ENCODE data around the gene PTPRG.
"Not testable (repeated sequence)": the region's sequence is repeated elsewhere in the genome, so short reads cannot be mapped to it uniquely, and the experiment has no call there.

PTPRG gene

DNA sequence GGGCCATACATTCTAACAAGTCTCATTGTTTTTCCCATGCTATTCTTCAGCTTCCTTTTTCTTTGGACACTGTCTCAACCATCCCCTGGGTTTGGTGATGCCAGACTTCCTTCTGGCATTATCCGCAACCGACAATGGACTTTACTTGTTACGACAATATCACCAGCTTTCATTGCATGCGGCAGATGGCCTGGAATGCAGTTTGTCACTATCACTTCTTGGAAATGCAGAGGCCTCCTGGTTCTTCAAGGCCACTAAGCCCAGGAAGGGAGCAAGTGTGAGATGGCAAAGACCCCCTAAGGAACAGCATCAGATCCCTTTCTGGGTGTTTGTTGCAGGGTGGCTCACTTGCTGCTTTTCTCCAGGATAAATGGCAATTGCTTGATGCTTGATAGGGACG, 128.6 kb downstream of the PTPRG start:
- Histone ChIP-seq H3K27me3 (ENCODE audit: insufficient read depth, poor library complexity, severe bottlenecking) (no peaks in the 10 kb centered on the region), H3K36me3 (ENCODE audit: low read depth) (no peaks in the 10 kb centered on the region), H3K4me3 (ENCODE audit: severe bottlenecking) (no peak overlapping the region), H3K4me1 (ENCODE audit: insufficient read depth, poor library complexity, severe bottlenecking) (peaks cover 28% of the 10 kb centered on the region), H3K9me3 (ENCODE audit: severe bottlenecking) (no peaks in the 10 kb centered on the region), H3K27ac (ENCODE audit: poor library complexity, severe bottlenecking) (no peak overlapping the region)
- DNase-seq (ENCODE audit: low spot score) (no peak), ATAC-seq (ENCODE audit: low read depth) (no peak)
- TF ChIP-seq, protein P1, sequence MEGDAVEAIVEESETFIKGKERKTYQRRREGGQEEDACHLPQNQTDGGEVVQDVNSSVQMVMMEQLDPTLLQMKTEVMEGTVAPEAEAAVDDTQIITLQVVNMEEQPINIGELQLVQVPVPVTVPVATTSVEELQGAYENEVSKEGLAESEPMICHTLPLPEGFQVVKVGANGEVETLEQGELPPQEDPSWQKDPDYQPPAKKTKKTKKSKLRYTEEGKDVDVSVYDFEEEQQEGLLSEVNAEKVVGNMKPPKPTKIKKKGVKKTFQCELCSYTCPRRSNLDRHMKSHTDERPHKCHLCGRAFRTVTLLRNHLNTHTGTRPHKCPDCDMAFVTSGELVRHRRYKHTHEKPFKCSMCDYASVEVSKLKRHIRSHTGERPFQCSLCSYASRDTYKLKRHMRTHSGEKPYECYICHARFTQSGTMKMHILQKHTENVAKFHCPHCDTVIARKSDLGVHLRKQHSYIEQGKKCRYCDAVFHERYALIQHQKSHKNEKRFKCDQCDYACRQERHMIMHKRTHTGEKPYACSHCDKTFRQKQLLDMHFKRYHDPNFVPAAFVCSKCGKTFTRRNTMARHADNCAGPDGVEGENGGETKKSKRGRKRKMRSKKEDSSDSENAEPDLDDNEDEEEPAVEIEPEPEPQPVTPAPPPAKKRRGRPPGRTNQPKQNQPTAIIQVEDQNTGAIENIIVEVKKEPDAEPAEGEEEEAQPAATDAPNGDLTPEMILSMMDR (IDR thresholded peaks at IDR 0.05; ENCODE audit: poor library complexity, severe bottlenecking) = no peak

DNA sequence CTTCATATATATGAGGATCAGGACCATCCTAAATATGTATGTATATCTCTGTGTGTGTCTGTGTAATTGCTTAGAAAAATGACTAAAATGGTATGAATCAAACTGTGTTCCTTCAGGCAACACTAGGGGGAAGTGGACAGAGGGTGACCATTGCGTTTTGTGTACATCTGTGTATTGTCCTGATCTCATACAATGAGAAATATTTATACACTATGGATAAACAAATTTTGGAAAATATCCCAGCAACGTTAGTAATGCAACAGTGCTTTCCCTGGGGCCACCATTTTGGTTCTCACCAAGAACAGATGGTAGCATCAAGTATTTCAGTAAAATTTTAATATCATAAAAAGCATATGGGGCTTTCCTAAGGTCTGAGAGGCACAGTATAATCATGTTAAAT, 130.1 kb downstream of the PTPRG start:
- DNase-seq (ENCODE audit: low spot score) (no peak), ATAC-seq (ENCODE audit: low read depth) (no peak)
- Histone ChIP-seq H3K27me3 (ENCODE audit: insufficient read depth, poor library complexity, severe bottlenecking) (no peaks in the 10 kb centered on the region), H3K36me3 (ENCODE audit: low read depth) (no peaks in the 10 kb centered on the region), H3K4me3 (ENCODE audit: severe bottlenecking) (no peak overlapping the region), H3K9me3 (ENCODE audit: severe bottlenecking) (no peaks in the 10 kb centered on the region), H3K4me1 (ENCODE audit: insufficient read depth, poor library complexity, severe bottlenecking) (peaks cover 13% of the 10 kb centered on the region), H3K27ac (ENCODE audit: poor library complexity, severe bottlenecking) (no peak overlapping the region)
- TF ChIP-seq, protein P1 (IDR thresholded peaks at IDR 0.05; ENCODE audit: poor library complexity, severe bottlenecking) = no peak

DNA sequence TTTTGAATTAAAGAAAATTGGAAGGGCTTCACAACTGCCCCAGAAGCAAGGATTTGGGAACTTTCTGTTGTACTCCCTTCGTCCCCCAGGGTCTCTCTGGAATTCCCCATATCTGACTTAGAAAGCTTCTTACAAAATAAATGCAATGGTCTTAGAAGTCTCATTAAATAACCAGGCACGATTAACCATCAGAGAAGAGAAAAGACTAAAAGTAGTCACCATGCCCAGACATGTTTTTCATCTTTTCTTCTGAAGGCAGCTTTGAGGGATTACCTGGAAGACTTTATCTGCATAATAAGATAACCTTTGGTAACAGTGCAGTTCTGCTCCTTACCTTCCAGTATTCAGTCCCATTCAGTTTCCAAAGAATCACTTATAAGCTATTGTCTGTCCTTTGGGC, 135.9 kb downstream of the PTPRG start:
- Histone ChIP-seq H3K9me3 (ENCODE audit: severe bottlenecking) (no peaks in the 10 kb centered on the region), H3K4me1 (ENCODE audit: insufficient read depth, poor library complexity, severe bottlenecking) (peaks cover 3% of the 10 kb centered on the region), H3K27me3 (ENCODE audit: insufficient read depth, poor library complexity, severe bottlenecking) (no peaks in the 10 kb centered on the region), H3K36me3 (ENCODE audit: low read depth) (no peaks in the 10 kb centered on the region), H3K4me3 (ENCODE audit: severe bottlenecking) (no peak overlapping the region), H3K27ac (ENCODE audit: poor library complexity, severe bottlenecking) (no peak overlapping the region)
- ATAC-seq (ENCODE audit: low read depth) = no peak
- DNase-seq (ENCODE audit: low spot score) = no peak
- TF ChIP-seq, protein P1 (IDR thresholded peaks at IDR 0.05; ENCODE audit: poor library complexity, severe bottlenecking) = no peak

DNA sequence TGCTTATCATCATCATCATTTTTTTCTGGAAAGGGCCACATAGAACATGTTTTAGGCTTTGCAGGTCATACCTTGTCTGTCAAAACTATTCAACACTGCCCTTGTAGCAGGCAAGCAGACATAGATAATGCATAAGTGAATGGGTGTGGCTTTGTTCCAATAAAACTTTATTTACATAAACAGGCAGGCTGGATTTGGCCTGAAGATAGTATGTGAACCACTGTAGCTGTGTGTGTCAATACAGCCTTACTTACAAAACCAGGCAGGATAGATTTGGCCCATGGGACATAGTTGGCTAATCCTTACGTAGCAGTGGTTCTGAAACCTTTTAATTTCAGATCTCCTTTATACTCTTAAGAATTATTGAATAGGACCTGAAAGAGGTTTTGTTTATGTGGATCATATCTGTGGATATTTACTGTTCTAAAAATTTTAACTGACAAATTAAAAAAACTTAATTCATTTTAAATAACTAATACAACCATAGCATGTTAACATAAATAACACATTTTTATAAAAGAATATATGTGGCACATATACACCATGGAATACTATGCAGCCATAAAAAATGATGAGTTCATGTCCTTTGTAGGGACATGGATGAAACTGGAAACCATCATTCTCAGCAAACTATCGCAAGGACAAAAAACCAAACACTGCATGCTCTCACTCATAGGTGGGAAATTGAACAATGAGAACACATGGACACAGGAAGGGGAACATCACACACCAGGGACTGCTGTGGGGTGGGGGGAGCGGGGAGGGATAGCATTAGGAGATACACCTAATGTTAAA, 137.1 kb downstream of the PTPRG start:
- ATAC-seq (ENCODE audit: low read depth); H3K4me1 ChIP-seq (ENCODE audit: insufficient read depth, poor library complexity, severe bottlenecking); H3K27me3 ChIP-seq (ENCODE audit: insufficient read depth, poor library complexity, severe bottlenecking); H3K9me3 ChIP-seq (ENCODE audit: severe bottlenecking); H3K27ac ChIP-seq (ENCODE audit: poor library complexity, severe bottlenecking); H3K36me3 ChIP-seq (ENCODE audit: low read depth); H3K4me3 ChIP-seq (ENCODE audit: severe bottlenecking); DNase-seq (ENCODE audit: low spot score): not testable (repeated sequence)

DNA sequence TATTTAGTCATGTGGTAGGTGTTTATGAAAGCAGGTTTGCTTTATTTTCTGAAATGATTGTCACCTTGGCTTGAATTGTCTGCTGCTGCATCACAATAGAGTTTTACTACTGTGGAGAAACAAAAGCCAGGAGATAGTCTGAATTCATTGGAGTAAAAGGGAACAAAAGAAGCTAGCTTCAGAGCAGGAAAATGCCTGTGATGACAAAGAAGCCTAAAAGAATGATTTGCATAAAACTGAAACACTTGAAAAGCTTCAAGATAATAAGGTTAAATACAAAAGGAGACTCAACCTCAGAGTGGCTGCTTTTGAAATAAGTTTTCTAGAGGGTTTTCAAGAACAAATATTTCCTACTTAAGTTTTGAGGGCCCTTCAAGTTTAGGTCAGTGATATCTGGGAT, 138.3 kb downstream of the PTPRG start:
- Histone ChIP-seq H3K9me3 (ENCODE audit: severe bottlenecking) (no peaks in the 10 kb centered on the region), H3K27ac (ENCODE audit: poor library complexity, severe bottlenecking) (no peak overlapping the region), H3K27me3 (ENCODE audit: insufficient read depth, poor library complexity, severe bottlenecking) (no peaks in the 10 kb centered on the region), H3K4me3 (ENCODE audit: severe bottlenecking) (no peak overlapping the region), H3K4me1 (ENCODE audit: insufficient read depth, poor library complexity, severe bottlenecking) (peaks cover 8% of the 10 kb centered on the region), H3K36me3 (ENCODE audit: low read depth) (no peaks in the 10 kb centered on the region)
- TF ChIP-seq, protein P1 (IDR thresholded peaks at IDR 0.05; ENCODE audit: poor library complexity, severe bottlenecking) = no peak
- DNase-seq (ENCODE audit: low spot score) = no peak
- no peak for ATAC-seq (ENCODE audit: low read depth)

Data from RWPE2 (cell line).